Activated CD8-positive, alpha-beta memory T cell treated with anti-CD3 and anti-CD28 coated beads, Interleukin-2, amount 10 ng/mL, durations not matched to agents 7 days and 5 days (primary cell): ENCODE measurements around the gene PDCD2L. TPM values are rescaled to one million over a fixed set of nuclear protein-coding genes. Genes with fewer than 3 reads are reported as not detected.
"Not testable (repeated sequence)": the region's sequence is repeated elsewhere in the genome, so short reads cannot be mapped to it uniquely, and the experiment has no call there.

Source experiments
- ATAC-seq: fragments of 150-1000 bp; cut with Tn5 transposase; one replicate; pipeline ENCODE4 v1.10.0; 2021; ENCODE audit warnings: moderate library complexity
- CTCF ChIA-PET: fragments of 350-600 bp; sonication (Branson Sonifier 250); formaldehyde crosslinking; loops from one replicate; lab custom pipeline; 2021; ENCODE audit warnings: antibody characterized with exemption; lab: Charles Lee
- DNase-seq: peaks from one replicate; pipeline ENCODE4 v3.0.0-alpha.2; 2020
- H3K27ac Mint-ChIP-seq: one replicate; pipeline ENCODE4 v1.8.0; 2021; ENCODE audit warnings: mild to moderate bottlenecking, mixed read lengths
- H3K27me3 Mint-ChIP-seq: one replicate; pipeline ENCODE4 v1.8.0; 2021; ENCODE audit warnings: mixed read lengths
- H3K36me3 Mint-ChIP-seq: one replicate; pipeline ENCODE4 v1.8.0; 2021; ENCODE audit warnings: mild to moderate bottlenecking, mixed read lengths
- H3K4me1 Mint-ChIP-seq: one replicate; pipeline ENCODE4 v1.8.0; 2021; ENCODE audit warnings: mixed read lengths
- H3K4me3 Mint-ChIP-seq: one replicate; pipeline ENCODE4 v1.8.0; 2021; ENCODE audit warnings: mild to moderate bottlenecking, moderate library complexity, mixed read lengths
- H3K9me3 Mint-ChIP-seq: one replicate; pipeline ENCODE4 v1.8.0; 2022; ENCODE audit warnings: low read depth, mixed read lengths
- total RNA-seq, 2 experiments: library from RNA; stranded (reverse); gene quantifications; one replicate each; pipeline ENCODE4 v1.2.3, GENCODE V29; 2021

PDCD2L gene
- total RNA-seq, 2 experiments from 2014 or later, result 11.2 to 19.6 TPM

GRCh38 chr19:34365463-34366401, 38.5 kb upstream of the PDCD2L start:
- H3K4me1 Mint-ChIP-seq, result peaks cover 66% of the 10 kb centered on the region
- no peak for DNase-seq
- H3K27me3 Mint-ChIP-seq, result no peaks in the 10 kb centered on the region
- H3K9me3 Mint-ChIP-seq, result no peaks in the 10 kb centered on the region
- peak overlapping the region; percentile 99 for H3K4me3 Mint-ChIP-seq
- H3K36me3 Mint-ChIP-seq, result peaks cover 49% of the 10 kb centered on the region
- peak overlapping the region; percentile 92 for H3K27ac Mint-ChIP-seq
- CTCF ChIA-PET, result interaction anchor here (0.7 to 2.1 kb wide), 4 partner anchors 16 to 65 kb away, joined by 3 to 8 read pairs (median 4); partner anchors contain the start of gene UBA2
- ATAC-seq, result peak; percentile 8

- CTCF ChIA-PET, result interaction anchor here (2.1 kb wide), 1 partner anchor 21 kb away, joined by 8 read pairs; no protein-coding TSS in a partner anchor
- peak overlapping the region; percentile 92 for H3K27ac Mint-ChIP-seq
- H3K4me1 Mint-ChIP-seq, result peaks cover 73% of the 10 kb centered on the region
- ATAC-seq (peak; percentile 17), DNase-seq (peak; percentile 62)
- H3K4me3 Mint-ChIP-seq, result peak overlapping the region; percentile 99
- H3K27me3 Mint-ChIP-seq, result no peaks in the 10 kb centered on the region
- no peaks in the 10 kb centered on the region for H3K9me3 Mint-ChIP-seq
- H3K36me3 Mint-ChIP-seq, result peaks cover 58% of the 10 kb centered on the region
These were observed 37.2 kb upstream of the PDCD2L start for GRCh38 chr19:34366738-34367623.

GRCh38 chr19:34367624-34367957, 36.6 kb upstream of the PDCD2L start:
- no peak for ATAC-seq
- CTCF ChIA-PET, result no interaction called here

GRCh38 chr19:34368338-34368737, 35.9 kb upstream of the PDCD2L start:
- CTCF ChIA-PET, result interaction anchor here (0.7 kb wide), 1 partner anchor 9 kb away, joined by 3 read pairs; no protein-coding TSS in a partner anchor
- no peaks in the 10 kb centered on the region for H3K27me3 Mint-ChIP-seq
- H3K36me3 Mint-ChIP-seq, result peaks cover 58% of the 10 kb centered on the region
- ATAC-seq (no peak), DNase-seq (no peak)
- no peaks in the 10 kb centered on the region for H3K9me3 Mint-ChIP-seq
- peaks cover 65% of the 10 kb centered on the region for H3K4me1 Mint-ChIP-seq
- H3K27ac Mint-ChIP-seq, result no peak overlapping the region
- H3K4me3 Mint-ChIP-seq, result peak overlapping the region; percentile 22

More at GRCh38 chr19:34367624-34367957, 36.6 kb upstream of the PDCD2L start:
- Mint-ChIP-seq H3K27me3 (no peaks in the 10 kb centered on the region), H3K4me3 (peak overlapping the region; percentile 99), H3K9me3 (no peaks in the 10 kb centered on the region), H3K4me1 (peaks cover 70% of the 10 kb centered on the region), H3K27ac (no peak overlapping the region), H3K36me3 (peaks cover 58% of the 10 kb centered on the region)
- DNase-seq, result no peak

GRCh38 chr19:34369166-34369565, 35.0 kb upstream of the PDCD2L start:
- peaks cover 66% of the 10 kb centered on the region for H3K4me1 Mint-ChIP-seq

GRCh38 chr19:34370117-34370516, 34.1 kb upstream of the PDCD2L start:
- H3K9me3 Mint-ChIP-seq, result no peaks in the 10 kb centered on the region
- peak overlapping the region; percentile 43 for H3K27ac Mint-ChIP-seq
- DNase-seq, result no peak
- CTCF ChIA-PET, result no interaction called here
- no peaks in the 10 kb centered on the region for H3K27me3 Mint-ChIP-seq
- ATAC-seq, result no peak
- no peak overlapping the region for H3K4me3 Mint-ChIP-seq
- peaks cover 63% of the 10 kb centered on the region for H3K4me1 Mint-ChIP-seq
- H3K36me3 Mint-ChIP-seq, result peaks cover 64% of the 10 kb centered on the region

More at GRCh38 chr19:34369166-34369565, 35.0 kb upstream of the PDCD2L start:
- H3K9me3 Mint-ChIP-seq, H3K27me3 Mint-ChIP-seq, ATAC-seq, H3K4me3 Mint-ChIP-seq, CTCF ChIA-PET, DNase-seq: not testable (repeated sequence)
- peak overlapping the region; percentile 7 for H3K27ac Mint-ChIP-seq
- H3K36me3 Mint-ChIP-seq, result peaks cover 62% of the 10 kb centered on the region

GRCh38 chr19:34370983-34371382, 33.2 kb upstream of the PDCD2L start:
- H3K4me3 Mint-ChIP-seq, result no peak overlapping the region
- H3K4me1 Mint-ChIP-seq, result peaks cover 60% of the 10 kb centered on the region
- peak overlapping the region; percentile 24 for H3K27ac Mint-ChIP-seq
- H3K9me3 Mint-ChIP-seq, result no peaks in the 10 kb centered on the region
- peaks cover 66% of the 10 kb centered on the region for H3K36me3 Mint-ChIP-seq
- CTCF ChIA-PET, result no interaction called here
- no peaks in the 10 kb centered on the region for H3K27me3 Mint-ChIP-seq
- ATAC-seq (no peak), DNase-seq (no peak)

GRCh38 chr19:34373601-34374288, 30.5 kb upstream of the PDCD2L start:
- Mint-ChIP-seq H3K27ac (peak overlapping the region; percentile 34), H3K4me1 (peaks cover 34% of the 10 kb centered on the region), H3K36me3 (peaks cover 55% of the 10 kb centered on the region), H3K27me3 (no peaks in the 10 kb centered on the region), H3K4me3 (no peak overlapping the region), H3K9me3 (no peaks in the 10 kb centered on the region)
- no peak for ATAC-seq
- no peak for DNase-seq
- CTCF ChIA-PET, result interaction anchor here (0.6 to 1.4 kb wide), 2 partner anchors 27 to 39 kb away, joined by 3 to 4 read pairs; no protein-coding TSS in a partner anchor

- H3K27ac Mint-ChIP-seq, result no peak overlapping the region
- H3K27me3 Mint-ChIP-seq, result no peaks in the 10 kb centered on the region
- CTCF ChIA-PET, result no interaction called here
- ATAC-seq (no peak), DNase-seq (peak; percentile 36)
- no peak overlapping the region for H3K4me3 Mint-ChIP-seq
- H3K4me1 Mint-ChIP-seq, result peaks cover 18% of the 10 kb centered on the region
- no peaks in the 10 kb centered on the region for H3K9me3 Mint-ChIP-seq
- peaks cover 47% of the 10 kb centered on the region for H3K36me3 Mint-ChIP-seq
These were observed 28.6 kb upstream of the PDCD2L start for GRCh38 chr19:34375598-34375997.

- H3K27ac Mint-ChIP-seq, result no peak overlapping the region
- H3K36me3 Mint-ChIP-seq, result peaks cover 66% of the 10 kb centered on the region
- no peak overlapping the region for H3K4me3 Mint-ChIP-seq
- ATAC-seq, result no peak
- no peak for DNase-seq
- H3K4me1 Mint-ChIP-seq, result no peaks in the 10 kb centered on the region
- no peaks in the 10 kb centered on the region for H3K9me3 Mint-ChIP-seq
- no peaks in the 10 kb centered on the region for H3K27me3 Mint-ChIP-seq
- CTCF ChIA-PET, result no interaction called here
These were observed 23.5 kb upstream of the PDCD2L start for GRCh38 chr19:34380639-34381241.

- CTCF ChIA-PET, result no interaction called here
- no peak for DNase-seq
- Mint-ChIP-seq H3K27me3 (no peaks in the 10 kb centered on the region), H3K4me3 (no peak overlapping the region), H3K27ac (no peak overlapping the region), H3K4me1 (no peaks in the 10 kb centered on the region), H3K9me3 (no peaks in the 10 kb centered on the region), H3K36me3 (peaks cover 70% of the 10 kb centered on the region)
- no peak for ATAC-seq
These were observed 22.6 kb upstream of the PDCD2L start for GRCh38 chr19:34381399-34382251.

GRCh38 chr19:34382471-34382870, 21.7 kb upstream of the PDCD2L start:
- Mint-ChIP-seq H3K27ac (no peak overlapping the region), H3K9me3 (no peaks in the 10 kb centered on the region), H3K4me3 (no peak overlapping the region), H3K4me1 (no peaks in the 10 kb centered on the region), H3K27me3 (no peaks in the 10 kb centered on the region), H3K36me3 (peaks cover 70% of the 10 kb centered on the region)
- CTCF ChIA-PET, result no interaction called here
- ATAC-seq (no peak), DNase-seq (no peak)
